Endothelial cell of umbilical vein (primary cell): ENCODE data around the gene GALNT9. TPM values are rescaled to one million over a fixed set of nuclear protein-coding genes. Genes with fewer than 3 reads are reported as not detected.

ENCODE experiments used
- BruUV-seq: library from RNA; stranded (reverse); fragments of 400-500 nt; replicated peaks from 2 replicates; lab custom pipeline; 2021; lab: Mats Ljungman, UMichigan
- CTCF ChIA-PET: fragments of 300-600, 350-600 bp; sonication (Branson Sonifier 250); formaldehyde crosslinking; loops from one replicate; lab custom pipeline; 2021; ENCODE audit warnings: antibody characterized with exemption, inconsistent platforms; lab: Charles Lee
- POLR2A ChIA-PET: fragments of 300-600, 350-600 bp; sonication (Branson Sonifier 250); formaldehyde crosslinking; loops from one replicate; lab custom pipeline; 2021; ENCODE audit warnings: antibody characterized with exemption, inconsistent platforms; lab: Charles Lee
- DNase-seq: peaks from one replicate; pipeline ENCODE4 v3.0.0-alpha.2; 2011; ENCODE audit warnings: low read depth, low spot score
- FAIRE-seq: peaks from 2 replicates; lab custom pipeline; 2011; peaks lifted over from hg19 to GRCh38; lab: Jason Lieb, UNC
- H2AFZ ChIP-seq: 2 replicates; pipeline ENCODE4 v1.6.0; 2012; ENCODE audit warnings: low read depth, low read length, control low read depth, inconsistent platforms
- H3K27ac ChIP-seq: 2 replicates; pipeline ENCODE4 v1.5.1; 2011; ENCODE audit warnings: low read depth, mild to moderate bottlenecking, control low read depth, low read length, moderate library complexity; ENCODE audit not compliant: insufficient read depth
- H3K27me3 ChIP-seq, 2 experiments: 2 replicates each; pipeline versions ENCODE4 v1.6.0 to v1.6.1; 2011; ENCODE audit warnings: low read length in 2 of 2, mixed read lengths in 1 of 2; ENCODE audit not compliant: control insufficient read depth in 2 of 2, insufficient read depth in 2 of 2
- H3K36me3 ChIP-seq, 2 experiments: 2 replicates in 1 of 2; 3 replicates in 1 of 2; pipeline ENCODE4 v1.5.1; 2011; ENCODE audit warnings: low read length in 2 of 2, mild to moderate bottlenecking in 1 of 2, moderate library complexity in 1 of 2; ENCODE audit not compliant: control insufficient read depth in 2 of 2, insufficient read depth in 2 of 2; ENCODE audit errors: extremely low read depth in 1 of 2
- H3K4me1 ChIP-seq: 3 replicates; pipeline ENCODE4 v1.5.1; 2011; ENCODE audit warnings: mild to moderate bottlenecking, low read length; ENCODE audit not compliant: control insufficient read depth, insufficient read depth; ENCODE audit errors: extremely low read depth
- H3K4me2 ChIP-seq: 2 replicates; pipeline ENCODE4 v1.6.1; 2011; ENCODE audit warnings: low read length, control low read depth, mixed read lengths; ENCODE audit not compliant: insufficient read depth
- H3K4me3 ChIP-seq, 3 experiments: fragments of 200-600 bp in 1 of 3; sonication (generic), shearing (Covaris generic) in 1 of 3; replicated peaks in 1 of 3; 2 replicates each; pipeline ENCODE4 v1.5.1; 2011 to 2016; ENCODE audit warnings: control low read depth in 3 of 3, low read length in 3 of 3, mild to moderate bottlenecking in 2 of 3, inconsistent platforms in 1 of 3, low read depth in 1 of 3, moderate library complexity in 1 of 3; ENCODE audit not compliant: insufficient read depth in 1 of 3
- H3K79me2 ChIP-seq: 2 replicates; pipeline ENCODE4 v1.6.0; 2012; ENCODE audit warnings: low read length, inconsistent platforms; ENCODE audit not compliant: control insufficient read depth, insufficient read depth
- H3K9ac ChIP-seq: replicated peaks from 2 replicates; pipeline ENCODE3; 2011; ENCODE audit warnings: low read length, control low read depth; ENCODE audit not compliant: insufficient read depth; ENCODE audit errors: extremely low read depth
- H3K9me1 ChIP-seq: replicated peaks from 3 replicates; pipeline ENCODE4 v1.6.0; 2011; ENCODE audit warnings: mild to moderate bottlenecking, low read length; ENCODE audit not compliant: control insufficient read depth, insufficient read depth; ENCODE audit errors: extremely low read depth
- H3K9me3 ChIP-seq: replicated peaks from 2 replicates; pipeline ENCODE4 v1.5.1; 2012; ENCODE audit warnings: low read length, inconsistent platforms; ENCODE audit not compliant: control insufficient read depth, insufficient read depth
- H4K20me1 ChIP-seq: replicated peaks from 2 replicates; pipeline ENCODE3; 2011; ENCODE audit warnings: mild to moderate bottlenecking, low read length; ENCODE audit not compliant: control insufficient read depth, insufficient read depth; ENCODE audit errors: extremely low read depth
- CTCF ChIP-seq, 2 donors: IDR thresholded peaks; 1 replicate in 1 of 2; 2 replicates in 1 of 2; pipeline ENCODE4 v1.5.1; 2011; ENCODE audit warnings: low read length in 2 of 2, mild to moderate bottlenecking in 2 of 2, moderate library complexity in 2 of 2, control low read depth in 1 of 2, inconsistent platforms in 1 of 2, low read depth in 1 of 2; ENCODE audit not compliant: insufficient read depth in 1 of 2; ENCODE audit errors: extremely low read depth in 1 of 2
- EZH2 ChIP-seq: IDR thresholded peaks from 2 replicates; pipeline ENCODE4 v1.6.1; 2012; ENCODE audit warnings: borderline replicate concordance, low read depth, mild to moderate bottlenecking, moderate library complexity, low read length, inconsistent platforms; ENCODE audit not compliant: severe bottlenecking
- FOS ChIP-seq: IDR thresholded peaks from 2 replicates; pipeline ENCODE4 v1.6.1; 2011; ENCODE audit warnings: mild to moderate bottlenecking, low read length, moderate library complexity, borderline replicate concordance; ENCODE audit not compliant: insufficient read depth
- GATA2 ChIP-seq: IDR thresholded peaks from 2 replicates; pipeline ENCODE4 v1.7.0; 2011; ENCODE audit warnings: low read depth, mild to moderate bottlenecking, moderate library complexity, mixed read lengths, low read length; ENCODE audit not compliant: insufficient read length, insufficient read depth
- JUN ChIP-seq: IDR thresholded peaks from 2 replicates; pipeline ENCODE4 v1.6.1; 2011; ENCODE audit warnings: borderline replicate concordance, low read depth; ENCODE audit not compliant: insufficient read length, insufficient read depth
- MAX ChIP-seq: IDR thresholded peaks from 2 replicates; pipeline ENCODE4 v1.6.1; 2011; ENCODE audit not compliant: insufficient read depth, insufficient read length
- MYC ChIP-seq: IDR thresholded peaks from one replicate; pipeline ENCODE4 v1.6.1; 2011; ENCODE audit warnings: mild to moderate bottlenecking, low read depth, low read length
- POLR2A ChIP-seq: IDR thresholded peaks from 2 replicates; pipeline ENCODE4 v1.6.1; 2012; ENCODE audit warnings: low read depth, mild to moderate bottlenecking, control low read depth, low read length
- POLR2AphosphoS5 ChIP-seq: IDR thresholded peaks from 2 replicates; pipeline ENCODE4 v1.6.1; 2012; ENCODE audit warnings: low read depth, mild to moderate bottlenecking, control low read depth, low read length, moderate library complexity; ENCODE audit not compliant: insufficient read depth
- dilution Hi-C: fragments of 300-500 bp; cut with MboI; formaldehyde crosslinking; loops from one replicate; pipeline ENCODE4 v1.15.0; 2019; ENCODE audit warnings: low sequenced_read_pairs; ENCODE audit not compliant: extremely low pct_ligation_motif_present
- intact Hi-C: fragments of 100-400 bp; cut with micrococcal nuclease; formaldehyde crosslinking; loops from one replicate; pipeline ENCODE4 v1.10.0; 2022
- polyA plus RNA-seq, 4 experiments: library from polyadenylated mRNA; depleted of rRNA in 3 of 4; stranded (reverse) in 3 of 4; unstranded in 1 of 4; fragments of >200 nt; gene quantifications; 2 replicates each; pipeline versions ENCODE4 v1.2.1 to v1.2.3, GENCODE V29; 2011 to 2012; ENCODE audit warnings: missing spikeins in 1 of 4
- total RNA-seq: library from RNA; stranded (reverse); gene quantifications from 2 replicates; pipeline ENCODE4 v1.2.3, GENCODE V29; 2021

GALNT9 gene
- total and polyA plus RNA-seq, 2 donors (not counting 3 experiments of a cell fraction or from before 2014, with no cell fraction given) = 0.14 to 0.73 TPM

DNA sequence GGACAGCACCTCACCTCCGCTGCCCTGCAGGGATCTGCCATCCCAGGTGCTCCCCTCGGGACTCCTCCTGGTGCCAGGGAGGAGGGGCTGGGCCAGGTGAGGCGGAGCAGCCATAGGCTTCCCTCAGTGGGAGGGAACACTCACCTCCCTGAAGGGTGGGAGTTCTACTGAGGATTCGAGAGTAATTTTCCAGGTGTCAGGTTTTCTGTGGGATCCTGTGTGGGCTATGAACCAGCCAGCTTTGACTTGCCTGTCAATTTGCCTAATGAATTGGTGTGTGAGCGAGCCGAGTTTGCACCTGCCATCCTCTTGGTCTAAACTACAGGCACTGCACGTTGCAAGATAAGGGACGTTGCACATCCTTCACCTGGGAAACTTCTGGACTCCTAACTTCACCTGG lies 134.8 kb downstream of the GALNT9 start:
- DNase-seq (no peak), FAIRE-seq (no peak)
- peaks cover 8% of the 10 kb centered on the region for H3K4me1 ChIP-seq
- H3K27me3 ChIP-seq = no peaks in the 10 kb centered on the region
- BruUV-seq = no TSS peak
- no peak for TF ChIP-seq CTCF (IDR thresholded peaks at IDR 0.05; ENCODE audit: extremely low read depth in 1 of 2, insufficient read depth in 1 of 2, low read depth in 1 of 2, low read length in 2 of 2)
- no peak for TF ChIP-seq JUN
- no peak for TF ChIP-seq MAX
- TF ChIP-seq POLR2A = no peak
- TF ChIP-seq POLR2AphosphoS5 = no peak
- TF ChIP-seq GATA2 = no peak
- no peak for TF ChIP-seq FOS
- TF ChIP-seq MYC = no peak
- TF ChIP-seq EZH2 = no peak
- ChIA-PET CTCF (interaction anchor here (0.7 kb wide), 1 partner anchor 41 kb away, joined by 3 read pairs; no protein-coding TSS in a partner anchor), POLR2A (no interaction called here)
- H3K9ac ChIP-seq = no peak overlapping the region
- no peak overlapping the region for H3K4me3 ChIP-seq
- no peaks in the 10 kb centered on the region for H3K79me2 ChIP-seq
- no peaks in the 10 kb centered on the region for H3K36me3 ChIP-seq
- dilution Hi-C loops = no loop called here
- no peaks in the 10 kb centered on the region for H3K9me3 ChIP-seq
- no peak overlapping the region for H2AFZ ChIP-seq
- H3K4me2 ChIP-seq = no peak overlapping the region
- H4K20me1 ChIP-seq = no peaks in the 10 kb centered on the region
- no peaks in the 10 kb centered on the region for H3K9me1 ChIP-seq
- H3K27ac ChIP-seq = no peak overlapping the region
- intact Hi-C loops = no loop called here
